ENCODE measurements around the gene GCAT. TPM values are rescaled to one million over a fixed set of nuclear protein-coding genes. Genes with fewer than 3 reads are reported as not detected.
A peak's percentile ranks its signal among the peaks of the same experiment; 100 is the strongest.

The GCAT gene
- total and polyA plus RNA-seq, 2 of the 4 experiments (the other 2 are of a cell fraction) = 20.6 to 32.3 TPM

- CTCF ChIA-PET = no interaction called here
These were observed 1.9 kb upstream of the GCAT start for GRCh38 chr22:37805810-37806277.

More at GRCh38 chr22:37805810-37806277, 1.9 kb upstream of the GCAT start:
- peak overlapping the region; percentile 91 for H3K4me2 ChIP-seq (ENCODE audit: low read depth, low read length)
- peak overlapping the region; percentile 71; the same call in 1 of the 2 replicates for H3K9ac ChIP-seq (ENCODE audit: low read depth, low read length)
- H2BK120ac ChIP-seq (ENCODE audit: low read depth, low read length) = peak overlapping the region; percentile 20; the same call in 1 of the 2 replicates
- peak overlapping the region; percentile 39 for H2BK5ac ChIP-seq (ENCODE audit: low read depth, low read length, poor library complexity, severe bottlenecking)
- peak overlapping the region; percentile 77 to 94; a peak in 2 of 4 replicates for H4K8ac ChIP-seq (ENCODE audit: low read depth in 2 of 2, low read length in 2 of 2)
- peak overlapping the region; percentile 79 for H4K91ac ChIP-seq (ENCODE audit: insufficient read depth, low read depth, low read length)
- peak overlapping the region; percentile 57 for H3K14ac ChIP-seq (replicated peaks; ENCODE audit: low read depth, low read length)
- intact Hi-C loops (cut with micrococcal nuclease) = loop anchor here (5.0 kb wide), 1 partner anchor 36 kb away; the partner anchor contains the start of gene ANKRD54
- H3K79me1 ChIP-seq (ENCODE audit: low read depth in 1 of 2, low read length in 2 of 2) = peaks cover 11 to 44% of the 10 kb centered on the region in 2 experiments; a peak in 3 of 4 replicates
- peaks cover 5% of the 10 kb centered on the region; the same call in 1 of the 2 replicates for H3K9me1 ChIP-seq (ENCODE audit: insufficient read depth, low read length)
- no peak overlapping the region for H2BK20ac ChIP-seq (ENCODE audit: low read depth, low read length)
- no peaks in the 10 kb centered on the region for H3K27me3 ChIP-seq (ENCODE audit: control insufficient read depth, insufficient read depth, low read length)
- ATAC-seq (ENCODE audit: low read depth) = no peak
- peaks cover 12% of the 10 kb centered on the region for H3K4me1 ChIP-seq (ENCODE audit: control insufficient read depth, insufficient read depth, low read length)
- WGBS, 2 experiments (ENCODE audit: extremely low coverage in 2 of 2, insufficient read length in 1 of 2) = 37% methylated on average over 2 of the region's 10 CpGs; no CpG with 5 or more reads in 1 of the 2 experiments
- POLR2A ChIA-PET (ENCODE audit: unreplicated experiment) = interaction anchor here (0.6 kb wide), 1 partner anchor 479 kb away, joined by 5 read pairs; no protein-coding TSS in a partner anchor
- peak overlapping the region; percentile 93 for H3K23ac ChIP-seq (ENCODE audit: low read depth, low read length)
- peaks cover 8% of the 10 kb centered on the region; the same call in 1 of the 2 replicates for H4K20me1 ChIP-seq (ENCODE audit: insufficient read depth, low read length)
- peak overlapping the region; percentile 88 for H2AFZ ChIP-seq (replicated peaks; ENCODE audit: low read length, poor library complexity)
- peak overlapping the region; percentile 52 for H3K4me3 ChIP-seq (ENCODE audit: insufficient read depth, low read depth, low read length)
- in situ Hi-C loops (cut with MboI; ENCODE audit: low sequenced_read_pairs) = no loop called here
- no peak overlapping the region for H3K56ac ChIP-seq (ENCODE audit: extremely low read depth, insufficient read depth, low read length)
- no peak for DNase-seq
- H2AK5ac ChIP-seq (ENCODE audit: low read depth, low read length) = peak overlapping the region; percentile 76
- peak overlapping the region; percentile 86 for H2AK9ac ChIP-seq (replicated peaks; ENCODE audit: low read depth, low read length, poor library complexity)
- no peaks in the 10 kb centered on the region for H3K36me3 ChIP-seq (ENCODE audit: control insufficient read depth, insufficient read depth, low read length)
- peak overlapping the region; percentile 6; the same call in 1 of the 3 replicates for H2BK15ac ChIP-seq (ENCODE audit: low read depth, low read length)
- peak overlapping the region; percentile 68; the same call in 1 of the 2 replicates for H3K27ac ChIP-seq (ENCODE audit: insufficient read depth, low read length)
- dilution Hi-C loops (cut with HindIII; ENCODE audit: low sequenced_read_pairs, unreplicated experiment) = no loop called here
- H3K4ac ChIP-seq (ENCODE audit: low read depth, low read length) = peak overlapping the region; percentile 81
- no peaks in the 10 kb centered on the region for H3K9me3 ChIP-seq (ENCODE audit: control insufficient read depth, insufficient read depth, low read length)
- H3K18ac ChIP-seq (ENCODE audit: low read depth, low read length) = no peak overlapping the region
- BruUV-seq (replicated peaks) = no TSS peak
- H4K5ac ChIP-seq (ENCODE audit: low read depth, low read length) = peak overlapping the region; percentile 77
- TF ChIP-seq MAFK (IDR thresholded peaks at IDR 0.05; ENCODE audit: low read depth, low read length) (no peak), RAD21 (IDR thresholded peaks at IDR 0.05; ENCODE audit: low read length) (no peak), POLR2A (IDR thresholded peaks at IDR 0.05; ENCODE audit: low read depth, low read length) (no peak), CTCF (conservative IDR thresholded peaks at IDR 0.05; ENCODE audit: low read depth, low read length) (no peak), CHD1 (IDR thresholded peaks at IDR 0.05; ENCODE audit: low read depth, low read length) (no peak), USF2 (IDR thresholded peaks at IDR 0.05; ENCODE audit: low read depth, low read length) (no peak), CEBPB (IDR thresholded peaks at IDR 0.05; ENCODE audit: low read depth, low read length) (no peak), BHLHE40 (IDR thresholded peaks at IDR 0.05; ENCODE audit: low read depth, low read length) (no peak), RFX5 (IDR thresholded peaks at IDR 0.05; ENCODE audit: low read depth, low read length) (no peak), RCOR1 (IDR thresholded peaks at IDR 0.05; ENCODE audit: insufficient replicate concordance, low read length) (no peak), SMC3 (IDR thresholded peaks at IDR 0.05; ENCODE audit: low read depth, low read length) (no peak), FOS (IDR thresholded peaks at IDR 0.05; ENCODE audit: low read depth, low read length) (no peak), MXI1 (IDR thresholded peaks at IDR 0.05; ENCODE audit: borderline replicate concordance, low read depth, low read length) (no peak), ELK1 (IDR thresholded peaks at IDR 0.05; ENCODE audit: borderline replicate concordance, low read depth, low read length) (no peak), MAZ (IDR thresholded peaks at IDR 0.05; ENCODE audit: borderline replicate concordance, low read depth, low read length) (no peak), NFE2L2 (IDR thresholded peaks at IDR 0.05; ENCODE audit: low read depth, low read length) (no peak)

Measured in IMR-90 (cell line).